AG20443 (cell line): ENCODE data around the gene SPTBN1.
"Not testable (repeated sequence)": the region's sequence is repeated elsewhere in the genome, so short reads cannot be mapped to it uniquely, and the experiment has no call there.

ENCODE experiments used
- DNase-seq: peaks from one replicate; pipeline ENCODE4 v3.0.0; 2012; ENCODE audit warnings: low spot score, mixed read lengths

The SPTBN1 gene

DNA sequence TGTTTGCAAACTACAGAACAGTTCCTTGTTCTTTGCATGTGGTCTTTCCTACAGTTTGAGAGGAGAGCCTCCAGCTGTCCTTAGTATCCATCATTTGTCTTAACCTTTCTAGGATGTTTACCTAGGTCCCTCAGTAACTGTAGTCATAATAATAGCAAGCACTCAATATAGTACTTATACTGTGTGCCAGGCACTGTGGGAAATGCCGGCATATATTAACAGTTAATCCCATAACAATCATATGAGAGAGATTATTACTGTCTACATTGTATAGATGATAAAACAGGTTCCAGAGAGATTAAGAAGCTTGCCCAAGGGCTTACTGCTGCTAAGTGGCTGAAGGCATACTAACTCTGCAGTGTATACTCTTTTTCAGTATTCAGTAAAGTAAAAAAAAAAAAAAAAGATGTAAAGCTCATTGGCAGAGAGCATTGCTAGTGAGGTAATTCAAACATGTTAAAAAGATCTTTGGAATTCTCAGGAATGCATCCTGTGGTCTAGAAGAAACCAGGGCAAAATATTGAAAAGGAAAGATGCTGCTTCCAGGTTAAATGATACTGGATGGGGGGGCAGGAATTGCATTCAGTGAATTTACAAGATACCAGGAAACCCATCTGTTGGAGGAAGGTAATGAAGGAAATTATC lies 72.3 kb downstream of the SPTBN1 start:
- DNase-seq = peak; percentile 19

DNA sequence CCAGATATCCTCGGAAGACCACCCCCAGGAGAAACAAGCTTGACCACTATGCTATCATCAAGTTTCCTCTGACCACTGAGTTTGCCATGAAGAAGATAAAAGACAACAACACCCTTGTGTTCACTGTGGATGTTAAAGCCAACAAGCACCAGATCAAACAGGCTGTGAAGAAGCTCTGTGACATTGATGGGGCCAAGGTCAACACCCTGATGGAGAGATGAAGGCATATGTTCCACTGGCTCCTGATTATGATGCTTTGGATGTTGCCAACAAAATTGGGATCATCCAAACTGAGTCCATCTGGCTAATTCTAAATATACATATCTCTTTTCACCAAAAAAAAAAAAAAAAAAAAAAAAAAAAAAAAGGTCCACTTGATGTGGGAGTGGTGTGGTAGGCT lies 73.4 kb downstream of the SPTBN1 start:
- not testable (repeated sequence) for DNase-seq

DNA sequence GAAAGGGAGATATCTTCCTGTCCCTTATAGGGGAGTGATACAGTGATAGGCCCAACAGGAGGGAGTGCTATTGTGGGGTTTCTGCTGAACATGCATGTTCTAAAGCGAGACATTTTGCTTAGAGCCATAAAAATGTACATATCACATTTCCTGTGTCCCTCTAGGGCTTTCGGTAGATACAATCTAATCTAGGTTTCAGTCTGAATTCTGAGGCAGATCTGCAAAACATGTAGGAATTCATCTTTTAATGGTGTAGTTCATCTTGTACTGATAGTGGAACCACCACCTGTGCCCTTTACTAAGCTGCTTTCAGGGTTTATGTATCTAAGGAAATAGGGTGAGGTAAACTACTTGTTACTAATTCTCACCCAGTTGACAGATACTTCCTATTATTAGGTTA lies 73.8 kb downstream of the SPTBN1 start:
- no peak for DNase-seq

DNA sequence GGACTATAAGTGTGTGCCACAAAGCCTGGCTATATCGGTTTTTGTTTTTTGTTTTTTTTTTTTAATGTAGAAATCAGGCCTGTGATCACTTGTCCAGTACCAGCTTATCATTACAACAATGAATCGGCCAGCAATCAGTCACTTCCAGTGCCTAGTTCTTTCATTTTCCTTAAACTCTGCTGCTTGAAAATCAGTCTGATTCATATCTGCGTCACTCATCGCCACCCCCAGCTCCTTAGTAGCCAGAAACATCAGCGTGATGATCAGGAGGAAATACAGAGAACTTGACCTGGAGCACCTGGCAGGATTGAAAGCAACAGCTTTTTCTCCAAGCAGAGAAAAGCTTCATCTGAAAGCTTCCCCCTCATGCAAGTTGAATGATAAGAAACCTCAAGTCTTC lies 75.4 kb downstream of the SPTBN1 start:
- no peak for DNase-seq

DNA sequence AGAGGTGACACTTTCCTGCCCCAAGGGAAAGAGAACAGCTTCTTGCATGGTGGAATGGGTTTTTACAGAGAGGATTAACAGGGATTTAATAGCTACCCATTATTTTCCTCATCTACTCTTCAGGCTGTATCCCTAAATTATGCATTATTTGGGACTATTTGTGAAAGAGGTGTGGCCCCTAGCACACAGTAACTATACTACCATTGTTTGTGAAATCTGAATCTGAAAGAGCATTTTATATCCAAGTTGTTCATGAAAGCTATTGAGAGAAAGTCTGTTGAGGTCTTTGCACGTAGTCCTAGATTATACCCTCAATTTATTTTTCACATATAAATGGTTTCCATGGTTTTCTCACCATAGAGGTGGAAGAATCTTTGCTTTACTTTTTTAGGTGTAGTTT lies 78.1 kb downstream of the SPTBN1 start:
- no peak for DNase-seq

DNA sequence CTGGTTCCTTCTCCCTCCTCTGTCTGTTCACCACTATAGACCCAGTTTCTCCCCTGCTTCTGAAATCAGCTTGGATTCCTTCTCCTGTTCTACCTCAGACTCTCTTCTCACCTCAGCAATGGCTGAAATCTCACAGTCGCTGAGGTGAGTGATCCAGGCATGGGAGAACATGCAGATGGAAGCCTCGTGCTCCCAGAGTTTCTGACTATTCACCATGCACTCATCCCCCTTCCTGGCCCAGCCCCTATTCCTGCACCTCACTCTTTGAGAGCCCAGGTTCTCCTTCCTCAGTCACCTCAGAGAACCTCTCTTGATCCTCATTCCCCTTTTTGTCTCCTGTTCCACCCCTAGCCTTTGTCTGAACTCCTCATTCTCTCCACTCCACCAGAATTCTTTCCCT lies 78.5 kb downstream of the SPTBN1 start:
- no peak for DNase-seq

DNA sequence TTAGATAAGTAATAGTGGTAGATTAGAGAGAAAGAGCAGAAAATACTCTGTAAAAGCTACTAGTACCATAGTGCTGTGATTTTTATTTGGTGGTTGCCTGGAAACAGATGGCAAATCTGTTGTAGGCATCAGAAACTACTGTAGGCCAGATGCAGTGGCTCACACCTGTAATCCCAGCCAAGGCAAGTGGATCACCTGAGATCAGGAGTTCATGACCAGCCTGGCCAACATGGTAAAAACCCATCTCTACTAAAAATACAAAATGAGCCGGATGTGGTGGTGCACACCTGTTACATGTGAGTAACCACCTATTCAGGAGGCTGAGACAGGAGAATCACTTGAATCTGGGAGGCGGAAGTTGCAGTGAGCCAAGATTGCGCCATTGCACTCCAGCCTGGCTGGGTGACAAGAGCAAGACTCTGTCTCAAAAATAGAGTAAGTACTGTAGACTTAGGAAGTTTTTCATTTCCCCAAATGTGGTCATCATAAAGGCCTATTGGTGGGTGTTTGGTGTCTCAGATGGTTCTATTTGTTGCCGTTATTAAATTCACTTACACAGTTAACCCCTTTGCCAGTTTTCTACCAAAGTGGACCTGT lies 79.6 kb downstream of the SPTBN1 start:
- no peak for DNase-seq

DNA sequence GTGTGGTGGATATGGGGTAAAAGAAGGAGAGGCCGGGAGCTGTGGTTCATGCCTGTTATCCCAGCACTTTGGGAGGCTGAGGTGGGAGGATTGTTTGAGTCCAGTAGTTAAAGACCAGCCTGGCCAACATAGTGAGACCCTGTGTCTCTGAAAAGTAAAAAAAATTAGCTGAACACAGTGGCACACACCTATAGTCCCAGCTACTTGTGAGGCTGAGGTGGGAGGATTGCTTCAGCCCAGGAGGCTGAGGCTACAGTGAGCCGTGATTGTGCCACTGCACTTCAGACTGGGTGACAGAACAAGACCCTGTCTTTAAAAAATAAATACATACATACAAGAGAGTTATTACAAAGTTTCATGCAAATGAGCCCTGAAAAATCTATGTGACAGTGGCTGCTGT lies 80.6 kb downstream of the SPTBN1 start:
- DNase-seq = no peak

DNA sequence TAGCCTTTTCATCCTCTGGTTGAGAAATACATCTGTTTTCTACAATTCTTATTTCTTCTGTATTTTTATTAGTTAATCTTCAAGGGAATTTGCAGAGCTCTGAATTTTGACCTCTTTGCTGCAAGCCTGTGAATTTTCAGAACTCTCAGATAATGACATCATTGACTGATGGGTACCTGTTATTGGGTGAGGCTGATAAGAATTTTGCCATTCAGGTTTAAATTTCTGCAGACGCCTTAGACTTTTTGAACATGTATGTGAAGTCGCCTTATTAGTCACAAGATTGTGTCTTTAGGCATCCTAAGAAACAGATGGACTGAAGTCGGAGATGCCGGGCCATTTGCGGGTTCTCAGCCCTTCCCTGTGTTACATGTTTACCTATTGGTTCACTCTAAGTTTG lies 82.4 kb downstream of the SPTBN1 start:
- DNase-seq = no peak

DNA sequence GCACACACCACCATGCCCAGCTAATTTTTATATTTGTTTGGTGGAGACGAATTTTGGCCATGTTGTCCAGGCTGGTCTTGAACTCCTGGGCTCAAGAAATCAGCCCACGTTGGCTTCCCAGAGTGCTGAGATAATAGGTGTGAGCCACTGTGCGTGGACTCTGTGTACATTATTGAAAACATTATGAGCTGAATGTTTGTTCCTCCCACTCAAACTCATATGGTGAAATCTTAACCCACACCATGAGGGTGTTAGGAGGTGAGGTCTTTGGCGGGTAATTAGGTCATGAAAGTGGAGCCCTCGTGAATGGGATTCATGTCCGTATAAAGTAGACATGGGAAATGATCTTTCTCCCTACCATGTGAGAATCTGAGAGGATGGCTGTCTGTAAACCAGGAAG lies 83.6 kb downstream of the SPTBN1 start:
- DNase-seq = no peak

DNA sequence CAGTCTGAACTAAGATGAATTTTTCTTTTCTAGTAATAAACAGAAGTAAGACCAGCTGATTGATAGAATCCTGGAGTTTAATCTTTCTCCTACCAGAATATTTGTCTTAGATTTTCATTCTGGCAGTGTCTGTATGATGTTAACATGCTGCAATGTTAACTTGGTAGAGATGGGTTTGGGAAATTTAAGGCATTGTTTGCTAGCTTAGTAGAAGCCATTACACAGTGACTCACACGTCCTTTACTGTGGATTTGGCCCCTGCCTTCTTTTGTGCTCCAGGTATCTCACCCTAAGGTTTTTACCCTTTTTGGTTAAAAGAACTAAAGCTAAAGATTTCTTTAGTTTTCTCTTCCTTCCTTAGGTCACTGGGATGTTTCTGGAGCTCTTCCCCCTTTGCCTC lies 84.1 kb downstream of the SPTBN1 start:
- no peak for DNase-seq

DNA sequence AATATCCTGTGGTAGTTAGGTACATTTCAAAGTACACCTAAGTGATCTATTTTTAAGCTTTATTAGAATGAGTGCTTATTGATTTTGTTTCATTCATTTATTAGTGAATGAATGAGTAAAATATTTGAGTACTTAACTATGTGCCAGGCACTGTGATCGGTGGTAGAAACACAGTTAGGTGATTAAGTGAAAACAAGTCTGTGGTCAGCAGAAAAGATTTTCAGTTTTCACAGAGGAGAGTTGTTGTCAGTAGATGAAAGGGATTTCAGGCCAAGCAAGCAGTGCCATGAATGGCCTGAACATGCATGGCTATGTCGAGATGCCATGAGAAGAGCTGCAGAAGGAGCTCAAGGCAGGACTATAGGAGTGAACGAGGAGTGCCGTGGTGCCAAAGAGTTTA lies 85.9 kb downstream of the SPTBN1 start:
- DNase-seq = no peak

DNA sequence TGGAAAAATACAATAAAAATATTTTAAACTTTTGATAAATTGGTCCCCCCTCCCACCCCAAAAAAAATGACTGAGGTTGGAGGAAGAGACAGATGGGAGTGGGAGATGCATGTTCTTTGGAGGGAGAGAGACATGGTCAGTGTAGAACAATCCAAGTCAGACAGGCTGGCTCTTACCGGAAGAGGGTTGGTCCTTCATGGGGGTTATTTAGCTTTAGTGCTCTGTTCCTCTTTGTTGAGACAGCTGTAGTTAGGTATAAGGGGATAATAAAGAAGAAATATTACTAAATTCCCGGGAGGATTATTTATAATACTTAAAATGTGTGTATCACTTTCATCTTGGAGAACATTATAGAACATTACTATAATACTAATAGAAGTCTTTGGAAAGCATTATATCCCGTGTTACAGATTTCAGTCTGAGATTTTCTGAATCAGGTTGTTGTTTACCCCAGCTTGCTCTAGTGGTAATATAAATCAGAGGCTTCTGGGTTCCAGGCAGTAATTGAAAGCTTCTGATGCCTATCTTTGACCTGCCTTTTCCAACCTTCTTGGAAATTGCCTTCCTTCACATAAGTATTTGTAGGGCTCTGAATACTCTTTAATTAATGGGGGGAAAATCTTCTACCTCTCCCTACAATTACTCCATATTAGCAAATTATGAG lies 87.7 kb downstream of the SPTBN1 start:
- no peak for DNase-seq

DNA sequence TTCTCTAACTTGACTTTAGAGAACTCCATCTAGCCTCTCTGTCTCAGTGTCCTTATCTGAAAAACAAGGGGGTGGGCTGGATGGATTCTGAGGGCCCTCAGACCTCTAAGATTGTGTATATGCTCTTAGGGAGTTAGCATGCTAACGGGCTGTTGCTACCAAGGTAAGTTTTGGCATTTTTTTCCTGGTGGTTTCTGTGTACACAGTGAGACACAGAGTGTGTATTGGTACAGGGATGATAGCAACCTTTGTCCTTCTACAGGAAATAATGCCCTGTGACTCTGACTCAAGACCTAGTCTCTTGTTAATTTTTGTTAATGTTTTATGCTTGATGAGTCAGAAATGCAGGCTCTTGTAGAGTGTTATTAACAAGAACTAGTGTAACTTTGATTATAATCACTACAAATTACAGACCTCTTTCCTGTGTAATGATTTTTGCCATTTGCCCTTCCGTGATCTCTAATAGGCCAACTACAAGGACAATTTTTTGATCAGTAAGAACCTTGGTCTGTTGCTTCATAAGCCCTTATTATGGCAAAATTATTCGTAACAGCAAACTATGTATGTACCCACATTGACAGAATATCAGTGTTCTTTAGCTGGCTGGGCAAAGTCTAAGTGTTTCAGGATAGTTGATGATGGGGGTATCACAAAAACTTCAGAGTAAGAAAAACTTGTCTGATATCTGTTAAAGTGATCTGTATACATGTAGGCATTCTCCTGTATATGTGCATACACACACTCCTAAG lies 89.7 kb downstream of the SPTBN1 start:
- no peak for DNase-seq

DNA sequence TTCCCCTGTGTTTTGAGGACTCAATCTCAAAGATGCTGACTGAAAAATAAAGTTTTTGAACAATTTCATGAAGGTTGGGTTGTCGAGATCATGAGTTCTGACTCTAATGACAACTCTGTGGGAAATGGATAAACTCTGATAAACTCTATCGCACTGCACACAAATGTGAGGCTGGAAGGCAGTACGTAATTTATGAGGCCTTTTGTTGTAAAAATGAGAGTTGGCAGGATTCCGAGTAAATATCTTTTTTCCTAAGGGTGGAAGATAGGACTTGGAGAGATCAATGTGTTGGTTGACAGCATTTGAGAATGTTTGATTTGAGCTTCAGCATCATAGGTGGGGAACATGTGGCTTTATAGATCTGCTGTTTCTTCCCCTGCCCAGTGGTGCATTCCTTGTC lies 90.4 kb downstream of the SPTBN1 start:
- DNase-seq = no peak

DNA sequence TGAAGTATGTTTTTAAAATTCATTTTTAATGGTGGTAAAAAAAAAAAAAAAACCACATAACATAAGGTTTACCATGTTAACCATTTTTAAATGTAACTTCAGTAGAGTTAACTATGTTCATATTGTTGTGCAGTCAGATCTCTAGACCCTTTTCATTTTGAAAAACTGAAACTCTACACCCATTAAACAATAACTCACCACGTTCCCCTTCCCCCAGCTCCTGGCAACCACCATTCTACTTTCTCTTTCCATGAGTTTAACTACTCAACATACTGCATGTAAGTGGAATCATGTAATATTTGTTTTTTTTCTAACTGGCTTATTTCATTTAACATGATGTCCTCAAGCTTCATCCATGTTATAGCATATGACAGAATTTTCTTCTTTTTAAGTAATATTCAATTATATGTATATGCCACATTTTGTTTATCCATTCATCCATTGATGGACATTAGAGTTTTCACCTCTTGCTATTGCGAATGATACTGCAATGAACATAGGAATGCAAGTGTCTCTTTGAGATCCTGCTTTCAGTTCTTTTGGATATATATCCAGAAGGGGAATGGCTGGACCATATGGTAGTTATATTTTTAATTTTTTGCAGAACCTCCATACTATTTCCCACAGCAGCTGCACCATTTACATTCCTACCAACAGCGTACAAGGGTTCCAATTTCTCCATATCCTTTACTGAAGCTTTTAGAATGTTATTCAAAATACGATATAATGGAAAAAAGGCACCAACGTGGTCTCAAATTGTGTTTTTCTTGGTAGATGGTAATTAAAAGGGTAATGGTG lies 91.0 kb downstream of the SPTBN1 start:
- DNase-seq = no peak

DNA sequence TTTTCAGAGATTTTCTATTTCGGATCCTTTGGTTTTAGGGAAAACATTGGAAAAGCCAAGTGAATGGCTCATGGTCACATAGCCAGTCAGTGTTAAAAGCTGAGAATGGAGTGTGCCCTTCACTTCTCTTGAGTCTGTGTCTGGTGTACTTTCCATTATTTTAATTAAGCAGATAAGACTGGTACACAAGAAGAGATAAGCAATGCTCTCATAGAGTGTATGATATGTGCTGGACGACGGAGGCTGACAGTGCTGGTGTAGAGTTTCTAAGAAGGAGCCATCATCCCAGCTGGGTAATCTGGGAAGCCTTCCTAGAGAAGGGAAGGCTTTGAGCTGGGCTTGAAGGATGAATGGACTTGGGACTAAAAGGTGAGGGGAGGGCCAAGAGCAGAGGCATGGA lies 93.3 kb downstream of the SPTBN1 start:
- no peak for DNase-seq

DNA sequence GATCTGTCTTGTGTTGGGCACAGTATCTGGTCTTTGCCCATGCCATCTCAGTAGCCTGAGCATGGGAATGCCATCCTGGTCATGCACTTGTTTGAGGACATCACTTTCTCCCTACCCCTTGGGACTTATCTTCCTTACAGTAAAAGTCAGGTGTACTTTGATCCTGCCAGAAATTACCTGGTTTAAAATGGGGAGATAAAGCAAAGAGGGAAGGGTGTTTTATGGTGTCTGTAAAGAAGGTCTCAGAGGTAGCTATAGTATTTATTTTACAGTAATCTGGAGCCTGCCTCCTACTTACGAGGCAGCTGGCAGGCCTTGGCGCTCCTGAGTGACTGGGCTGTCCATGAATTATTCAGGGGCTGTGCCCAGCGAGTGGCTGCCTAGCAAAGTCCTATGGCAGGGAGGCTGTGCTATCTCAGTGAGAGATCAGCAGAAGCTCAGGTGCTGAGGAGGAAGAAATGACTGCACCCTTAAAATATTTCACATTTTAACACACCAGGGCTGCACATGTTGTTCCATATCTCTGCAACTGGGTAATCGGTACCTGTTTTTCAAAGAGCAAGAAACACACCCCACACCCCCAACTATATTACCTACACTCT lies 93.9 kb downstream of the SPTBN1 start:
- DNase-seq = no peak

DNA sequence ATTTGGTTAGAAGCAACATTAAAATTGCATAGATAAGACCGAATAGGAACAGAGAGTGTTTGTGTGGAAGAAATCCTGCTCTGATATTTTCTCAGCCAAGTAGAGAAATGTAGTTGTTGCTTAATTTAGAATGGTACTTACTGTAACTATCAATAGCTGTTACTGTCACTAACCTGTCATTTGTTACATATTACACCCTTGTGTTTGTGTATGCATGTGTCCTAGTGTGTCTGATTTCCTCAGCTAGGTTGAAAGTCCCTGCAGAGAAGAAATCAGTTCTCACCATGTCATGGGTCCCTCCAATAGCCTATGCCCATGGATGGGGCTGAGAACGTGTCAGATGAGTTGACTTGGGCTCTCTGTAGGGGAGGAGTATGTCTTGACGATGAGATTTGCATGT lies 94.4 kb downstream of the SPTBN1 start:
- DNase-seq = no peak

DNA sequence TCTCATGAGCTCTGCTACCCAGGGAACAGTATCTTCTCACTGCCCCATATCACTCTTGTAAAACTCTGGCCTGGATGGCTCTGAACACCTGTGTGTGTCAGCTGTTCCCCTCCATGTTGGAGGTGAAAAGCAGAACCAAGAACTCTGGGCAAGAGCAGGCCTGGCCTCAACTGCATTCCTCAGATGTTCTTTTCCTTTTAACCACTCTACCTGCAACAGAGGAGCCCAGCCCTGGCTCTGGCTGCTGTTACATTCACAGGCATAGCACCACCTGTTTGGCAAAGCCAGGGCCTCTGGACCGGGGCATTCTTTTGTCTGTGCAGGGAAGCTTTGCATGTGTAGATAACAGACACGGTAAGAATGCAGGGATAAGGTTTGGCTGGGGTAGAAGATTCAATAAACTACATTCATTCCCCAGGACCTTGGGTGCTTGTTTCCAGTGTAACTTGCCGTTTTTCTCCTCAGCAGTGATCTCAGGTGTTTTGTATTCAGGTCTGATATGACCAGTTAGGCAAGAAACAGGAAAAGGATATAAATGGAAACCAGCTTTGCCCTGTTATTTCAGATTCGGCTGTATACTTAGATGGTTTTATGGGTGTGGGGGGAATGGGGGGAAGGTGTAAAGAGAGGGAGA lies 95.1 kb downstream of the SPTBN1 start:
- DNase-seq = no peak

DNA sequence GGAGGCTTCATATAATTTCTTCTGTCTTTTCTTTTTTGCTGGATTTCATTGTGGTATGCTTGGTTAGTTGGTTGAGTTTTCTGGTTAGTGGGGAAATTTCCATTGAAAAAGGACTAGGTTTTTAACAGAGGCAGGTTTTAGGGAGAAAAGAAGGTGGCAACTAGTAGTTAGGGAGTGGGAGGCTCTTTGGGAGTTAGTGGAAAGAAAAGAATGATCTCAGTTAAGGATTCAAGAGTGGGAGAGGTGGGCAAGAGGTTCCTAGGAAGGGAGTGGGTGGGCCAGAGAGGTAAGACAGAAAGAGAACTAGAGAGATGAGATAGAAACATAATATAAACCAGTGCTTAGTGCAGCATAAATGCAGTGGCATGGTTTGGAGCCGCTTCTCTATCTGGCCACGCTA lies 96.9 kb downstream of the SPTBN1 start:
- DNase-seq = no peak
